RWPE1 (cell line): ENCODE measurements around the gene ARFGEF2.

Experiments
- CTCF ChIA-PET: fragments of 350-600 bp; sonication (Branson Sonifier 250); formaldehyde crosslinking; extraction: SDS; loops from one replicate; lab custom pipeline; 2021; lab: Yijun Ruan, JAX
- POLR2A ChIA-PET: fragments of 400-600 bp; formaldehyde crosslinking; extraction: SDS; loops from one replicate; lab custom pipeline; 2020; ENCODE audit warnings: antibody characterized with exemption; ENCODE audit not compliant: low non-redundant PET; lab: Yijun Ruan, JAX
- DNase-seq: peaks from one replicate; pipeline ENCODE4 v3.0.0; 2012; ENCODE audit warnings: low spot score
- H3K27ac ChIP-seq: fragments of 450-650 bp; 2 replicates; pipeline ENCODE4 v1.5.1; 2017
- CTCF ChIP-seq: fragments of 450-650 bp; conservative IDR thresholded peaks from 2 replicates; pipeline ENCODE4 v1.5.1; 2017; ENCODE audit warnings: low read depth, mild to moderate bottlenecking

The ARFGEF2 gene

GRCh38 chr20:48962421-48962820, 40.9 kb downstream of the ARFGEF2 start:
- POLR2A ChIA-PET, result no interaction called here
- CTCF ChIA-PET, result interaction anchor here (1.2 to 1.4 kb wide), 2 partner anchors 13 to 107 kb away, joined by 4 read pairs; no protein-coding TSS in a partner anchor

GRCh38 chr20:48962976-48963771, 41.7 kb downstream of the ARFGEF2 start:
- POLR2A ChIA-PET, result no interaction called here
- no peak overlapping the region for H3K27ac ChIP-seq
- CTCF ChIA-PET, result interaction anchor here (1.2 to 1.4 kb wide), 2 partner anchors 14 to 106 kb away, joined by 4 read pairs; no protein-coding TSS in a partner anchor
- TF ChIP-seq CTCF, result no peak
- no peak for DNase-seq

More at GRCh38 chr20:48962421-48962820, 40.9 kb downstream of the ARFGEF2 start:
- no peak for DNase-seq
- no peak for TF ChIP-seq CTCF
- no peak overlapping the region for H3K27ac ChIP-seq

- no peak overlapping the region for H3K27ac ChIP-seq
- ChIA-PET POLR2A (no interaction called here), CTCF (interaction anchor here (0.6 to 0.7 kb wide), 3 partner anchors 17 to 1965 kb away, joined by 3 to 4 read pairs (median 4); no protein-coding TSS in a partner anchor)
- no peak for TF ChIP-seq CTCF
- no peak for DNase-seq
Measured at GRCh38 chr20:48965189-48965910, 43.8 kb downstream of the ARFGEF2 start.

- TF ChIP-seq CTCF, result no peak
- POLR2A ChIA-PET, result no interaction called here
- no peak for DNase-seq
- no peak overlapping the region for H3K27ac ChIP-seq
- CTCF ChIA-PET, result no interaction called here
Measured at GRCh38 chr20:48970681-48971365, 49.3 kb downstream of the ARFGEF2 start.

- ChIA-PET POLR2A (no interaction called here), CTCF (interaction anchor here (0.6 to 0.7 kb wide), 3 partner anchors 22 to 140 kb away, joined by 3 to 4 read pairs (median 3); no protein-coding TSS in a partner anchor)
- no peak for DNase-seq
- no peak overlapping the region for H3K27ac ChIP-seq
- no peak for TF ChIP-seq CTCF
Measured at GRCh38 chr20:48971956-48972355, 50.4 kb downstream of the ARFGEF2 start.

GRCh38 chr20:48972816-48973215, 51.3 kb downstream of the ARFGEF2 start:
- TF ChIP-seq CTCF, result no peak
- POLR2A ChIA-PET, result no interaction called here
- no peak overlapping the region for H3K27ac ChIP-seq
- no peak for DNase-seq
- CTCF ChIA-PET, result no interaction called here
